HepG2 (cell line): Measurements from ENCODE around the gene PNLDC1. TPM values are rescaled to one million over a fixed set of nuclear protein-coding genes. Genes with fewer than 3 reads are reported as not detected.

ENCODE experiments used
- ARID4A ChIP-seq: sonication (generic); formaldehyde crosslinking; IDR thresholded peaks from 2 replicates; pipeline ENCODE4 v1.5.0; 2020; ENCODE audit warnings: mild to moderate bottlenecking, missing genetic modification reagents, borderline replicate concordance
- ATF5 ChIP-seq: sonication (generic); formaldehyde crosslinking; IDR thresholded peaks from 2 replicates; pipeline ENCODE4 v1.4.0; 2020; ENCODE audit warnings: mild to moderate bottlenecking, low read depth, missing genetic modification reagents
- ATF6 ChIP-seq: sonication (generic); formaldehyde crosslinking; conservative IDR thresholded peaks from 2 replicates; pipeline ENCODE4 v1.4.0; 2020; ENCODE audit warnings: missing genetic modification reagents
- DPF2 ChIP-seq: sonication (generic); formaldehyde crosslinking; IDR thresholded peaks from 2 replicates; pipeline ENCODE4 v1.4.0; 2020; ENCODE audit warnings: mild to moderate bottlenecking, low read depth, missing genetic modification reagents, borderline replicate concordance
- HOXA5 ChIP-seq: sonication (generic); formaldehyde crosslinking; IDR thresholded peaks from 2 replicates; pipeline ENCODE4 v1.4.0; 2020; ENCODE audit warnings: missing genetic modification reagents
- JARID2 ChIP-seq: sonication (generic); formaldehyde crosslinking; IDR thresholded peaks from 2 replicates; pipeline ENCODE4 v1.8.1; 2023; ENCODE audit warnings: missing genetic modification reagents, inconsistent platforms; ENCODE audit not compliant: insufficient replicate concordance
- JUNB ChIP-seq: sonication (generic); formaldehyde crosslinking; IDR thresholded peaks from 2 replicates; pipeline ENCODE4 v1.8.0; 2022; ENCODE audit warnings: missing genetic modification reagents, mild to moderate bottlenecking, borderline replicate concordance
- KAT2B ChIP-seq: fragments of 150-350 bp; IDR thresholded peaks from 2 replicates; pipeline ENCODE4 v1.6.1; 2014; ENCODE audit warnings: low read depth, low read length, borderline replicate concordance
- KDM5B ChIP-seq: sonication (generic); formaldehyde crosslinking; IDR thresholded peaks from 2 replicates; pipeline ENCODE4 v1.4.0; 2020; ENCODE audit warnings: missing genetic modification reagents, mild to moderate bottlenecking, borderline replicate concordance
- MLX ChIP-seq: IDR thresholded peaks from 2 replicates; pipeline ENCODE4 v1.6.1; 2016
- SOX13 ChIP-seq, 3 experiments: fragments of 450-650 bp in 1 of 3; sonication (generic) in 1 of 3; formaldehyde crosslinking in 1 of 3; IDR thresholded peaks in 2 of 3; conservative IDR thresholded peaks in 1 of 3; 2 replicates each; pipeline versions ENCODE4 v1.5.0 to v1.6.1; 2016 to 2020; ENCODE audit warnings: antibody characterized with exemption in 1 of 3, mild to moderate bottlenecking in 1 of 3, missing compliant biosample characterization in 1 of 3, missing genetic modification reagents in 1 of 3, moderate library complexity in 1 of 3
- SRSF4 ChIP-seq: fragments of 200-400 bp; formaldehyde crosslinking; IDR thresholded peaks from one replicate; pipeline ENCODE4 v1.6.1; 2018; ENCODE audit warnings: mild to moderate bottlenecking, low read depth, low read length, moderate library complexity; ENCODE audit not compliant: poor library complexity, severe bottlenecking
- ZFP90 ChIP-seq: sonication (generic); formaldehyde crosslinking; IDR thresholded peaks from 2 replicates; pipeline ENCODE4 v1.8.0; 2022; ENCODE audit warnings: missing genetic modification reagents, mild to moderate bottlenecking, inconsistent platforms, borderline replicate concordance
- ZGPAT ChIP-seq: IDR thresholded peaks from 2 replicates; pipeline ENCODE4 v1.6.1; 2016; ENCODE audit warnings: mild to moderate bottlenecking
- ZNF430 ChIP-seq: sonication (generic); formaldehyde crosslinking; IDR thresholded peaks from 2 replicates; pipeline ENCODE4 v1.9.0; 2021; ENCODE audit warnings: mild to moderate bottlenecking, missing genetic modification reagents
- ZNF484 ChIP-seq: sonication (generic); formaldehyde crosslinking; IDR thresholded peaks from 2 replicates; pipeline ENCODE4 v1.5.1; 2020; ENCODE audit warnings: mild to moderate bottlenecking, low read depth, missing genetic modification reagents, borderline replicate concordance
- ZNF766 ChIP-seq: sonication (generic); formaldehyde crosslinking; IDR thresholded peaks from 2 replicates; pipeline ENCODE4 v1.5.0; 2020; ENCODE audit warnings: missing genetic modification reagents, borderline replicate concordance
- polyA plus RNA-seq, 8 experiments: library from polyadenylated mRNA; depleted of rRNA in 3 of 8; stranded (reverse) in 7 of 8; unstranded in 1 of 8; fragments of >200 nt; fragmentation: Illumina TruSeq in 4 of 8; extraction: Trizol in 4 of 8; gene quantifications; 2 replicates each; pipeline versions ENCODE4 v1.2.1 to v1.2.3, GENCODE V29; 2011 to 2016; ENCODE audit warnings: low read depth in 4 of 8, missing spikeins in 1 of 8, mixed read lengths in 1 of 8; ENCODE audit not compliant: insufficient read depth in 1 of 8
- total RNA-seq, 5 experiments: library from RNA; depleted of rRNA; stranded (reverse); fragments of >200 nt; fragmentation: Illumina TruSeq; extraction: Trizol; gene quantifications; 2 replicates each; pipeline ENCODE4 v1.2.3, GENCODE V29; 2016; ENCODE audit warnings: low read depth in 1 of 5

The PNLDC1 gene
- total and polyA plus RNA-seq, 2 of the 13 experiments (the other 11 are each of a cell fraction or from before 2014, with no cell fraction given) = not detected

GRCh38 chr6:159761873-159762680, 38.0 kb upstream of the PNLDC1 start, which contains the start of gene ACAT2 (continued):
- TF ChIP-seq ATF6 = peak; percentile 51; the same call in 1 of the 2 replicates
- peak; percentile 95; the same call in 1 of the 2 replicates for TF ChIP-seq ZFP90
- TF ChIP-seq ZGPAT (CRISPR knock-in tag) = peak; percentile 95
- peak; percentile 62 for TF ChIP-seq JARID2 (CRISPR knock-in tag)
- TF ChIP-seq ATF5 = no peak
- no peak for TF ChIP-seq MLX
- TF ChIP-seq ARID4A (CRISPR knock-in tag) = peak; percentile 98
- no peak for TF ChIP-seq SRSF4
- no peak for TF ChIP-seq KAT2B
- TF ChIP-seq JUNB (CRISPR knock-in tag) = no peak
- TF ChIP-seq KDM5B (CRISPR knock-in tag) = peak; percentile 97; the same call in 1 of the 2 replicates
- TF ChIP-seq HOXA5 (CRISPR knock-in tag) = peak; percentile 94
- TF ChIP-seq SOX13 (IDR thresholded peaks at IDR 0.05) = peak; percentile 12; the same call in 1 of the 2 replicates
- TF ChIP-seq SOX13 (CRISPR knock-in tag; conservative IDR thresholded peaks at IDR 0.05 in 1 of 2, IDR thresholded peaks at IDR 0.05 in 1 of 2) = peak in 1 of 2 experiments; percentile 35; a peak in 1 of 4 replicates
- no peak for TF ChIP-seq DPF2 (CRISPR knock-in tag)
- peak; percentile 56; the same call in 1 of the 2 replicates for TF ChIP-seq ZNF484 (CRISPR knock-in tag)
- peak; percentile 85; the same call in 1 of the 2 replicates for TF ChIP-seq ZNF430
- TF ChIP-seq ZNF766 (CRISPR knock-in tag) = peak; percentile 88
